Measurements from ENCODE around the gene STARD13.

Gene STARD13

DNA sequence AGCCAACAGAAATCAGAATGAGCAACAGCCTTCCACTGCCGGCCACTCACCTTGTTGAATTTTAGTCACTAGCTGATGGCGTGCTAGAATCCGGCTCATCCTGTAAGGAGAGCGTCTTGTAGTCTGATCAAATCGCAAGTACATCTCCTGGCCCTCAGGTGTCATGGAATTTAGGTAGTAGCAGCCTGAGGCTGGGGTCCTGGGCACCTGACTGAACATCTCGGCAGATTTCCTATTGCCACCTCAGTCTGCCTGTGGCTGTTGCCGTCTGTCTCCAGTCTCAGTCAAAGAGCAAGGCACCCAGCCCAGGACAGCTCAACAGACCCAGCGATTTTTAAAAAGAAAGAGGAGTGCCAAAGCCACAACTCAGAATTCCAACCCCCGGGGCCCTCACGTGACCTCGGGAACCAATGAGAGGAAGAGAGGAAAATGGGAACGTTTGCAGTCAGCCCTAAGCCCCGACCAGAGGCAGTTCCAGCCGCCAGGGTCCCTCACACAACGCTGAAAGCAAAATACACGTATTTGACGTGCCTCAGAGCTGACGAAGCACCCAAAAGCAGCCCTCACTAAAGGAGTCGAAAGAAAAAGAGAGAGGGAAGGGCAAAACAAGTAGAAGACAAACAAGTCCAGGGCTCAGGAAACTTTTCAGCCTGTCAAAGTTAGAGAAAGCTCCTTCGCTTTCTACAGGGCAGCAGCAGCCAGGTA, at the start of gene STARD13:
TSS of gene STARD13 (minus strand) at position 336 of the 705 bp plus-strand sequence. CDS start at position 219, 117 bp downstream.
- FAIRE-seq: peak; percentile 91

- FAIRE-seq: no peak
Observed at GRCh38 chr13:33334831-33335230, 49.3 kb upstream of the STARD13 start.

DNA sequence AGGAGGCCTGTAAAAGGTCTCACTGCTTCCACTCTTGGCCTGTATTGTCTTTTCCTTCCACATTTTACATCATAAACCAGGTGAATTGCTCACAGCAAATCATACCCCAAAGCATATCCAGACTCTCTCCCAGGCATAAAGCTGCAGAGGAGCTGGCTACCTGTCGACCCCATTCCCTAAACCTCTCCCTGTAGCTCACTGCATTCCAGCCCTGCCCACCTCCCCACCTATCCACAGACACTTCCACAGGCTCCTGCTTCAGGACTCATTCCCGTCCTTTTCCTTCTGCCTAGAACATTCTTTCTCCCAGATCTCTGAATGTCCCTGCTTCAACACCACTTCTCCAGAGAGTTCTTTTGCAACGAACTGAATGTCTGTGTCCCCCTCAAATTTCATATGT, 46.4 kb upstream of the STARD13 start:
- no peak for FAIRE-seq

- no peak for FAIRE-seq
Observed at GRCh38 chr13:33330483-33330882, 44.9 kb upstream of the STARD13 start.

GRCh38 chr13:33328701-33329100, 43.1 kb upstream of the STARD13 start:
- no peak for FAIRE-seq

- FAIRE-seq: no peak
Observed at GRCh38 chr13:33326723-33327122, 41.2 kb upstream of the STARD13 start.

DNA sequence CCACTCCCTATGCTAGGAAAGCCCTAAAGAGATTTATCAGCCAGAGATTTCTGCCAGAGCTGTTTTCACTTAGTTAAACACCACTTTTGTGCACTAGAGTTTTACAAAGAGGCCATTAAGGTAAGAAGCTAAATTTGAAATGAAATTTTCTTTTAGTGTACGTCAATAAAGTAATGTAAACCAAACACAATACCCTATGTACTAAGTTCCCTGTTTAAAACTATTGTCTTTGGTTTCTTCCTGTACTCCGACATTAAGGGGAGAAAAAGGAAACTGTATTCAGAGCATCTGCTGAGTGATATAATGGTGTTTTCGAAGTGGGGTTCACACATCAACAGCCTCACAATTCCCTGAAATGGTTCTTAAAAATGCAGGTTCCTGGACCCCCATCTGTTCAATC, 40.7 kb upstream of the STARD13 start:
- FAIRE-seq: no peak

DNA sequence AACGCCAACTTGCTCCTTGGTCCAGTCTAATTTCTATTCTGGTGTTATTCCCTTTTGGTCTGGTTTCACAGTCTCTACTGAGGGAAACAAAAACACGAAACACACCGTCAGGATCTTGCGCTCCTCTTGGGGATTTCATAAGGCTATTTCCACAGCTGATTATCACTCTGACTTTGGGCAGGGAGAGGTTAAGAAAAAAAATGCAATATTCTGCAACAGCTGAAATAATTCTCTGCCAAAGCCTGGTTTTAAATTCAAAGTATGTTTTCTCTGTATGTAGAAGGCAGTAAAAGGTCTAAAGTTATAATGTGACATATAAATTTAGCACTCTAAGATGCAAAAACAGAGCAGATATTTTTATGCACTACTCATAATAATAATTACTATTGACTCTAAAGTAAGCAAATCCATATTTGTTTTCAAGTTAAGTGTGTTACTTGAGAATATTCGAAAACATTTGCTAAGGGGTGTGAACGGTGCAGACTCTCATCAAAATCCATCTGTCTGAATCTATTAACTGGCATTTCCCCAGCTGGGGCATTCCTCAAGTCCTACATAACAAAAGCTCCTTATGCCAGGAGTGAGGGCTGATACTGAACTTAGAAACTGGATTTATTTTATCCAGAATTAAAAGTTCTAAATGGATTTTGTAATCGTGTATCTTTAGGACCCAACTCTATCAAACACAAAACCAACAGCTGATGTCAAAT, 38.4 kb upstream of the STARD13 start:
- FAIRE-seq: no peak

- FAIRE-seq: no peak
Observed at GRCh38 chr13:33322965-33323668, 37.6 kb upstream of the STARD13 start.

DNA sequence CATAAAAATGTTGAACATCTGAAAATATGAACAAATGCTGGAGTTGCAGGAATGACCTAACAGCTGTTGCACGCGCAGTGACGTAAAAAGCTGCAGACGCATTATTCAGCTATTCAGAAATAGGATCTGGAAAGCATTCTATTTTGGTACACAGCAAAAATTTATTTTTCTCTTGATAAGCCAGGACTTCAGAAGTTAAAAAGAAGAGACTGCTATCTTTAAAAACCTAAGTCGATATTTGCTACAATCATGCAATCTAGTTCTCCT, 36.9 kb upstream of the STARD13 start:
- FAIRE-seq: no peak

GRCh38 chr13:33321686-33322542, 36.4 kb upstream of the STARD13 start:
- FAIRE-seq: no peak

GRCh38 chr13:33319859-33320258, 34.3 kb upstream of the STARD13 start:
- FAIRE-seq: no peak

GRCh38 chr13:33318744-33319143, 33.2 kb upstream of the STARD13 start:
- FAIRE-seq: no peak

DNA sequence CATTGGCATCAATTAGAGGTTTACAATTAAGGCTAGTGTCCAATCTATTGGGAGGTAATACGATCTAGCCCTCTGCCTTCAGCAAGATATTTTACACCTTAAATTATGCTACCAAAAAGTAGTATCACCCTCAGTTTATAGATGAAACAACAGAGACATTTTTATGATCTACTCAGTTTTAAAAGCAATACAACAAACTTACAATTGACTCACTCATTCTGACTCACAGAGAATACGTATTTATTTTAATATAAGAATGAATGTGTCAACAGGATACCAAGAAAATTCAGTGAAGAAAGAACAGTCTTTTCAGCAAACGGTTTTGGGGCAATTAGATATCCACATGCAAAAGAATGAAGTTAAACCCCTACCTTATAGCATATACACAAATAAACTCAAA, 32.5 kb upstream of the STARD13 start:
- no peak for FAIRE-seq

DNA sequence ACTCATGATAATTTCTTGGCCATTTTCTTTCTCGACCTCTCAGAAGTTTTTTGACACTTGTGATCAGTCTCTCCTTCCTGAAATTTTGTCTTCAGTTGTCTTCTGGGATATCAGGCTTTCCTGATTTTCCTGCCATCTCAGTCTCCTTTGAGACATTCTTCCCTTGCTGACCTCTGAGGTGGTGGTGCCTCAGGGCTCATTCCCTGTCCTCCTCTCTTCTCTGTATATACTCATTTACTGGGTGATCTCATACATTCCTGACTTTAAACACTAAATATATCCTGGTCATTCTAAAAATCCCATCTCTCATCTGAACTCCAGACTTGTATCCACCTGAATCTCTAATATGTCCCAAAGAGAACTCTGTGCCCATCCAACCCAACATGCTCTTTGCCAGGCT, 31.3 kb upstream of the STARD13 start:
- no peak for FAIRE-seq

DNA sequence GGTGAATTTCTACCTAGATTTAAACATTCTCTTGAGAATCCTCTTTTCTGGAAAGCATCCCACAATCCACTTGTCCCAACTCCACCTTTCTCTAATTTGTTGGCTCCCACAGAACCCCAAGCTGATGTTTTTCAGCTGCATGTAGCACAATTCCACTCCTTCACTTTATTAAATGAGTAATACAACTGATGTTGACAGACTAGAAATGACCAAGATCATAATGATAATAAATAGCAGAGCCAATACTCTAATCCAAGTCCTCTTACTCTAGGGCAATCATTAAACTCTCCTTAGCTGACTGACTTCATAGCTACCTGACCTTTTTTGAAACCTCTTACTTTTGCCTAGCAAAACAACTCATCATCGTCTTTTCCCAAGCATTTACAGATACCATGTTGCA, 27.9 kb upstream of the STARD13 start:
- FAIRE-seq: no peak

- no peak for FAIRE-seq
Observed at GRCh38 chr13:33312861-33313212, 27.3 kb upstream of the STARD13 start.

- FAIRE-seq: no peak
Observed at GRCh38 chr13:33312150-33312860, 26.8 kb upstream of the STARD13 start.

GRCh38 chr13:33311040-33311439, 25.5 kb upstream of the STARD13 start:
- FAIRE-seq: no peak

DNA sequence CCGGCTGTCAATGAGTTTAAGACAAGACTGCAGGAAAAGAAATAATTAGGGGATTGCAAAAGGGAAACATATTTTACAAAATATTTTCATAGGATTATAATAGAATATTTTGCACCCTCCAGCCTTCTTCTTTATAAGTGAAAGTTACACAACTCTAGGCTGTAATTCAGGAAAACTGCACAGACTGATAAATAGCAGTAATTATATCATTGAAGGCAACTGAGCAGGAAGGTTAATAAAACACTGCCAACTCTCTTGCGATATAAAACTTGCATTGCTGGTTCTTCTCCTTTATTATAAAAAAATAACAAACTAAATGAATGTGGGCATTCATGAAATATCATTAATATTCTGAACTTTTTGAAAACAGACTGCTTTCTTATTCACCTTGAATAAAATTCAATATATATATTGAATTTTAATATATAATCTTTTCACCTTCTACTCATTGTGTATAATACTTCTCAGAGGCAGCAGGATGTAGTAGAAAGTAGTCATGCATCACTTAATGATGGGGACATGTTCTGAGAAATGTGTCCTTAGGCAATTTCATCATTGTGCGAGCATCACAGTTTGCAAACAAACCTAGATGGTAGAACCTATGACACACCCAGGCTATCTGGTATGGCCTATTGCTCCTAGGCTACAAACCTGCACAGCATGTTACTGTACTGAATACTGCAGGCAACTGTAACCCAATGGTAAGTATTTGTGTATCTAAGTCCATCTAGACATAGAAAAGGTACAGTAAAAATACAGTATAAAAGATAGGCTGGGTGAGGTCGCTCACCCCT, 24.9 kb upstream of the STARD13 start:
- FAIRE-seq: no peak

DNA sequence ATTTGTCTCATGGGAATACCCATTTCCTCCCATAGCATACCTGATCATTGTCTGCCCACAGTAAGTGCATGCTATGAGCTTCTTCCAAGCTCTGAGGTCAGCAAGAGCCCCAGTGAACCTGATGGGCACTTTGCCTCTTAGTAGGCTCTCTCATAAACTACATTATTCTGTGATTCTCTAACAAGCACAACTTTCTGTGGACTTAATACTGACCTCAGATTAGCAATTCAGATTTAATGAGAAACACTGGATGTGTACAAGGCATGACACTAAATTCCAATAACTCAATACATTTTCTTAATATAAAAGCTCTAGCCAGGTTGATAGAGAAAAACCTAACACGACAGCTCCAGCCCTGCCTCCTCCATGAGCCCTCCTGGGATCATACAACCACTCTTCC, 23.3 kb upstream of the STARD13 start:
- no peak for FAIRE-seq

DNA sequence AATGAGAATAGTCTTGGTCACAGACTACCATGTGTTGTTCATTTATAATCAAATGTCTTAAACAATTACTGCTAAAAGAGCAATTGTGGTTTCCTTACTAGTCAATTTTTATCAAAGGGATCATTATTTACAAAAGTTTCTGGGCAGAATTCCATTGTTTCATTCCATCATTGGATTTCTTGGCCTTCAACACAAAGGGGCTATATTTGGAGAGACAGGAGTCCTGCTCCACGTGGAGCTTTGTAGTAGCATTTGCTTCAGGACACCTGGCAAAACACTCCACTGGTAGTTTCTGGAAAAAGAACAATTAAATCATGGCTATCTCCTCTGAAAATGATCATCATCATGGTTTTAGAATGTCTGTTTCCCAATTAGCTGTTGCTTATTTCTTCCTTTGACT, 22.3 kb upstream of the STARD13 start:
- FAIRE-seq: peak; percentile 84
